ENCODE data around the gene VCL. TPM values are rescaled to one million over a fixed set of nuclear protein-coding genes. Genes with fewer than 3 reads are reported as not detected.

Gene VCL
- total RNA-seq, 4 donors from 2014 or later, result 96.1 to 133 (median 120) TPM

DNA sequence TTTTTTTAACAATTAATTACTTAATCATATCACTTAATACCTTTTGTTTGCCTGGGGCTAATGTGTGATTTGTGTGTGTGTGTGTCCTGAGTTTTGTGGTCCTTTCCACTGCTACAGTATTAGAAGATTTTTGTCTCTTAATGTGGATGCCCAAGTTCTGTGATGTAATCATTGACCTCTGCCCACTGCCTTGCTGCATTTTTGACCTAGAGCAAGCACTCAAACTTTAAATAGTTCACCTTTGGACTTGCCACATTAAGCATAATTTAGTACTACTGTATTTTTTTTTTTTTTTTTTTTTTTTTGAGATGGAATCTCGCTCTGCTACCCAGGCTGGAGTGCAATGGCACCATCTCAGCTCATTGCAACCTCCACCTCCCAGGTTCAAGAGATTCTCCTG is 52.7 kb downstream of the VCL start:
- H3K27me3 ChIP-seq, result no peaks in the 10 kb centered on the region
- H3K4me3 ChIP-seq, result no peak overlapping the region
- peaks cover 0 to 4% (median 0%) of the 10 kb centered on the region in 4 donors for H3K36me3 ChIP-seq
- TF ChIP-seq POLR2AphosphoS5 (IDR thresholded peaks at IDR 0.05) (no peak), EP300 (IDR thresholded peaks at IDR 0.05; ENCODE audit: low read depth) (no peak), POLR2A (IDR thresholded peaks at IDR 0.05) (no peak), CTCF (IDR thresholded peaks at IDR 0.05) (no peak)
- in situ Hi-C loops (cut with MboI; ENCODE audit: low pct_ligation_motif_present in 1 of 4, low pct_unique_long_range_greater_than_20kb in 1 of 4, low sequenced_read_pairs in 3 of 4) (no loop called here), intact Hi-C loops (cut with DNase I; ENCODE audit: low total_unique reads) (no loop called here)
- no peak for DNase-seq
- peaks cover 0 to 39% (median 27%) of the 10 kb centered on the region in 4 donors for H3K4me1 ChIP-seq
- no peaks in the 10 kb centered on the region for H3K9me3 ChIP-seq
- peak overlapping the region in 1 of 4 donors; percentile 6 for H3K27ac ChIP-seq
- 93% methylated on average over 1 of the region's 1 CpG; no CpG with 5 or more reads in 1 of the 2 donors for WGBS, 2 donors (ENCODE audit: low coverage in 1 of 2)

DNA sequence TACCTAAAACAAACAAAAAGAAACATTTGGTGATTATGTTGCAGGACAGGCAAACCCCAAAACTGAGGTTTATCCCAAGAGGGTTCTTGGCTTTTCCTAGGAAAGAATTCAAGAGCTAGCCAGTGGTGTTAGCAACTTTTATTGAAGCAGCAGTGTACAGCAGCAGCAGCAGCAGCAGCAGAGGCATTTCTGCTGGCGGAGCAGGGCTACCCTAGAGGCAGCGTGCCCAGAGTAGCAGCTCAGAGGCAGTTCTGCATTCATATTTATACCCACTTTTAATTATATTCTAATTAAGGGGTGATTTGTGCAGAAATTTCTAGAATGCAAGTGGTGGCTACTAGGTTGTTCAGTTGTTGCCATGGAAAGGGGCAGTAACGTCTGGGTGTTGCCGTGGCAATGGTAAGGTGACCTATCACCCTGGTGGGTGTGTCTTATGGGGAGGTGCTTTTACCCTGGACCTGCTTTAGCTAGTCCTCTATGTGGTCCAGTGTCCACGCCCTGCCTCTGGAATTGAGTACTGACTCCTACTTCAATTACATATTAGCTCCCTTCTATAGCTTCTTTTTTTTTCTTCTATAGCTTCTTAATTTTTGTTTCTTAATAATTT is 53.9 kb downstream of the VCL start:
- no peak overlapping the region for H3K4me3 ChIP-seq
- peak overlapping the region in 1 of 4 donors; percentile 45 for H3K27ac ChIP-seq
- DNase-seq, result no peak
- no peaks in the 10 kb centered on the region for H3K27me3 ChIP-seq
- intact Hi-C loops (cut with DNase I; ENCODE audit: low total_unique reads) (no loop called here), in situ Hi-C loops (cut with MboI; ENCODE audit: low pct_ligation_motif_present in 1 of 4, low pct_unique_long_range_greater_than_20kb in 1 of 4, low sequenced_read_pairs in 3 of 4) (no loop called here)
- H3K9me3 ChIP-seq, result no peaks in the 10 kb centered on the region
- no peak for TF ChIP-seq CTCF (IDR thresholded peaks at IDR 0.05)
- no peak for TF ChIP-seq POLR2A (IDR thresholded peaks at IDR 0.05)
- TF ChIP-seq EP300 (IDR thresholded peaks at IDR 0.05; ENCODE audit: low read depth), result no peak
- no peak for TF ChIP-seq POLR2AphosphoS5 (IDR thresholded peaks at IDR 0.05)
- WGBS, 2 donors (ENCODE audit: low coverage in 1 of 2), result 80 to 83% methylated on average over 2 to 5 of the region's 5 CpGs
- H3K36me3 ChIP-seq, result no peaks in the 10 kb centered on the region
- peaks cover 5 to 50% (median 37%) of the 10 kb centered on the region in 4 donors for H3K4me1 ChIP-seq

GRCh38 chr10:74052994-74053393 is 55.1 kb downstream of the VCL start:
- no peak for DNase-seq
- no peaks in the 10 kb centered on the region for H3K9me3 ChIP-seq
- no peak overlapping the region for H3K27ac ChIP-seq
- intact Hi-C loops (cut with DNase I; ENCODE audit: low total_unique reads), result no loop called here
- WGBS, 2 donors (ENCODE audit: low coverage in 1 of 2), result 74 to 89% methylated on average over 1 of the region's 1 CpG
- no peaks in the 10 kb centered on the region for H3K36me3 ChIP-seq
- peaks cover 15 to 50% (median 39%) of the 10 kb centered on the region in 4 donors for H3K4me1 ChIP-seq
- H3K4me3 ChIP-seq, result no peak overlapping the region
- no peaks in the 10 kb centered on the region for H3K27me3 ChIP-seq
- TF ChIP-seq POLR2A (IDR thresholded peaks at IDR 0.05), result no peak
- no peak for TF ChIP-seq POLR2AphosphoS5 (IDR thresholded peaks at IDR 0.05)
- no peak for TF ChIP-seq EP300 (IDR thresholded peaks at IDR 0.05; ENCODE audit: low read depth)
- TF ChIP-seq CTCF (IDR thresholded peaks at IDR 0.05), result no peak
- in situ Hi-C loops (cut with MboI; ENCODE audit: low pct_ligation_motif_present in 1 of 4, low pct_unique_long_range_greater_than_20kb in 1 of 4, low sequenced_read_pairs in 3 of 4), result no loop called here

DNA sequence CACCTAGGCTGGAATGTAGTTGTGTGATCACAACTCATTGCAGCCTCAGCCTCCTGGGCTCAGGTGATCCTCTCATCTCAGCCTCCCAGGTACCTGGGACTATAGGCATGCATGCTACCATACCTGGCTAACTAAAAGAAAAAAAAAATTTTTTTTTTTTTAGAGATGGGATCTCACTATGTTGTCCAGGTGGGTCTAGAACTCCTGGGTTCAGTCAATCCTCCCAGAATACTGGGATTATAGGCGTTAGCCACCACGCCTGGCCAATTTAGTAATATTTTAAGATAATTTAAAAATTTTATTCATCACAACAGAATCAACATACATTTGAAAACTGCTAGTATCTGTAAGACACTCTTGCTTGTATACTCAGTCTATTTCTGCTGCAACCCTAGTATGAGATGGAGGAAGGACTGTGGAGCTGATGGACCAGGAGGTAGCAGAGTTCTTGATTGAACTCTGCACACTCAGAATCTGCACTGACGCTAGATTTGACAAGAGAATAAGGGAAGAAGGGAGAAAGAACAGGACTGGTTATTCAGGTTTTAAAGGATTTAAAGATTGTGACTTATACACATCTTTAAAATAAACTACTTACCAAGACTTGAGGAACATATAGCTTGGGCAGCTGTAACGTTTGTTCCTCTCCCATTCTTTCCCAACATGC is 57.6 kb downstream of the VCL start:
- DNase-seq, result no peak
- peaks cover 26 to 51% (median 40%) of the 10 kb centered on the region in 4 donors for H3K4me1 ChIP-seq
- no peak overlapping the region for H3K4me3 ChIP-seq
- no peaks in the 10 kb centered on the region for H3K27me3 ChIP-seq
- in situ Hi-C loops (cut with MboI; ENCODE audit: low pct_ligation_motif_present in 1 of 4, low pct_unique_long_range_greater_than_20kb in 1 of 4, low sequenced_read_pairs in 3 of 4) (no loop called here), intact Hi-C loops (cut with DNase I; ENCODE audit: low total_unique reads) (no loop called here)
- 71 to 79% methylated on average over 4 of the region's 4 CpGs for WGBS, 2 donors (ENCODE audit: low coverage in 1 of 2)
- peak overlapping the region in 3 of 4 donors; percentile 8 to 21 (median 21) for H3K27ac ChIP-seq
- no peak for TF ChIP-seq EP300 (IDR thresholded peaks at IDR 0.05; ENCODE audit: low read depth)
- TF ChIP-seq POLR2AphosphoS5 (IDR thresholded peaks at IDR 0.05), result no peak
- TF ChIP-seq POLR2A (IDR thresholded peaks at IDR 0.05), result no peak
- no peak for TF ChIP-seq CTCF (IDR thresholded peaks at IDR 0.05)
- no peaks in the 10 kb centered on the region for H3K9me3 ChIP-seq
- no peaks in the 10 kb centered on the region for H3K36me3 ChIP-seq

Measured in transverse colon (tissue), 4 donors.